OCI-LY7 (cell line): Measurements from ENCODE around the gene HSPA12A. TPM values are rescaled to one million over a fixed set of nuclear protein-coding genes. Genes with fewer than 3 reads are reported as not detected.

ENCODE experiments used
- BruUV-seq: library from RNA; stranded (reverse); fragments of 400-500 nt; replicated peaks from 2 replicates; lab custom pipeline; 2021; lab: Mats Ljungman, UMichigan
- CTCF ChIA-PET: fragments of 300-600 bp; sonication (Branson Sonifier 250); formaldehyde crosslinking; loops from one replicate; lab custom pipeline; 2022; ENCODE audit warnings: antibody characterized with exemption; ENCODE audit not compliant: unreplicated experiment; lab: Charles Lee
- POLR2A ChIA-PET: fragments of 300-600 bp; sonication (Branson Sonifier 250); formaldehyde crosslinking; loops from one replicate; lab custom pipeline; 2022; ENCODE audit warnings: antibody characterized with exemption; lab: Charles Lee
- DNase-seq: peaks from one replicate; pipeline ENCODE4 v3.0.0-alpha.2; 2015; ENCODE audit warnings: low spot score
- H2AFZ ChIP-seq: fragments of 200-600 bp; sonication (generic), shearing (Covaris generic); 2 replicates; pipeline ENCODE4 v1.6.1; 2014; ENCODE audit warnings: mild to moderate bottlenecking, antibody characterized with exemption, low read length, moderate library complexity
- H3K27ac ChIP-seq: fragments of 200-600 bp; sonication (generic); 2 replicates; pipeline ENCODE4 v1.5.1; 2014; ENCODE audit warnings: mixed run types, low read depth, mild to moderate bottlenecking, moderate library complexity, low read length, inconsistent platforms; ENCODE audit not compliant: poor library complexity, severe bottlenecking
- H3K36me3 ChIP-seq: fragments of 200-600 bp; sonication (generic); 2 replicates; pipeline ENCODE4 v1.6.1; 2014; ENCODE audit warnings: mild to moderate bottlenecking, antibody characterized with exemption, low read length, moderate library complexity, mixed read lengths; ENCODE audit not compliant: insufficient read depth
- H3K4me1 ChIP-seq: fragments of 200-600 bp; sonication (generic); 2 replicates; pipeline ENCODE4 v1.5.1; 2014; ENCODE audit warnings: mild to moderate bottlenecking, low read length; ENCODE audit not compliant: insufficient read depth, poor library complexity, severe bottlenecking
- H3K4me2 ChIP-seq: fragments of 200-600 bp; sonication (generic); 2 replicates; pipeline ENCODE4 v1.6.1; 2014; ENCODE audit warnings: mild to moderate bottlenecking, low read length
- H3K4me3 ChIP-seq: fragments of 200-600 bp; sonication (generic); 2 replicates; pipeline ENCODE4 v1.5.1; 2014; ENCODE audit warnings: mild to moderate bottlenecking, low read depth, low read length; ENCODE audit not compliant: poor library complexity, severe bottlenecking
- H3K79me2 ChIP-seq: fragments of 200-600 bp; sonication (generic); 2 replicates; pipeline ENCODE4 v1.6.1; 2016; ENCODE audit warnings: low read depth, mild to moderate bottlenecking, low read length, moderate library complexity, mixed read lengths; ENCODE audit not compliant: insufficient read depth
- H3K9me2 ChIP-seq: fragments of 200-600 bp; sonication (generic); 2 replicates; pipeline ENCODE4 v1.6.1; 2016; ENCODE audit warnings: mild to moderate bottlenecking, low read length, mixed read lengths; ENCODE audit not compliant: insufficient read depth
- H3K9me3 ChIP-seq: fragments of 200-600 bp; sonication (generic); 2 replicates; pipeline ENCODE4 v1.6.1; 2014; ENCODE audit warnings: mild to moderate bottlenecking, mixed run types, low read length, mixed read lengths
- H4K20me1 ChIP-seq: fragments of 200-600 bp; sonication (generic); 2 replicates; pipeline ENCODE4 v1.6.1; 2014; ENCODE audit warnings: mild to moderate bottlenecking, antibody characterized with exemption, low read length, moderate library complexity, mixed read lengths; ENCODE audit not compliant: insufficient read depth
- EZH2phosphoT487 ChIP-seq: fragments of 200-600 bp; sonication (generic); IDR thresholded peaks from 2 replicates; pipeline ENCODE4 v1.6.1; 2018; ENCODE audit warnings: low read depth, borderline replicate concordance, mild to moderate bottlenecking, mixed run types, antibody characterized with exemption, low read length, moderate library complexity, mixed read lengths
- intact Hi-C: fragments of 100-400 bp; cut with micrococcal nuclease; formaldehyde crosslinking; loops from one replicate; pipeline ENCODE4 v1.10.0; 2022; ENCODE audit not compliant: unreplicated experiment
- total RNA-seq, 2 experiments: library from RNA; depleted of rRNA in 1 of 2; stranded (reverse); fragments of >200 nt in 1 of 2; shearing (Covaris generic) in 1 of 2; gene quantifications; 2 replicates each; pipeline ENCODE4 v1.2.3, GENCODE V29; 2014 to 2022
- TF ChIP-seq, protein P1 (sequence below): fragments of 200-600 bp; sonication (generic); conservative IDR thresholded peaks from 2 replicates; pipeline ENCODE4 v1.5.1; 2014; ENCODE audit warnings: mild to moderate bottlenecking, antibody characterized with exemption, low read length, moderate library complexity, mixed read lengths

HSPA12A gene
- total RNA-seq, 2 experiments from 2014 or later, result 3.7 TPM; not detected in 1

DNA sequence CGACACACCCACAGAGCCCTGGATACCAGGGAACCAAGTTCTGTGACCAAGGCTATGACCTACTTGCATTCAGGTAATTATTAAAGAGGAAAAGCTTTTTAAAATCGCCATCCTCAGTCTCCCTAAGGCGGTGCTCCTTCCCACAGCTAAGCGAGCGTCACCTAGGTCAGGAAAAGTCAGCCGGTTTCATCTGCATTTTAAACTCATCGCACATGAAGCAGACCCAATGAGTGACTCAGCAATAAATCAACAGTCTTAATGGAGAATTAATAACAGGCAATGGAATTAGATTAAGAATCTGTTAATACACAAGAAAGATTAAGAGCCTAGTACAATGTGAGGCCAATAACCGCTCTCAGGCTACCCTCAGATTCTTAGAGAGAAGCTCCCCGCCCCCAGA is 59.2 kb downstream of the HSPA12A start:
- Histone ChIP-seq H3K9me3 (no peaks in the 10 kb centered on the region), H3K4me3 (no peak overlapping the region), H4K20me1 (no peaks in the 10 kb centered on the region), H3K4me1 (no peaks in the 10 kb centered on the region), H3K79me2 (no peaks in the 10 kb centered on the region), H3K36me3 (no peaks in the 10 kb centered on the region), H2AFZ (no peak overlapping the region), H3K9me2 (no peaks in the 10 kb centered on the region), H3K4me2 (no peak overlapping the region), H3K27ac (no peak overlapping the region)
- BruUV-seq, result no TSS peak
- DNase-seq, result no peak
- POLR2A ChIA-PET, result no interaction called here
- CTCF ChIA-PET, result no interaction called here
- intact Hi-C loops, result no loop called here
- TF ChIP-seq, protein P1, sequence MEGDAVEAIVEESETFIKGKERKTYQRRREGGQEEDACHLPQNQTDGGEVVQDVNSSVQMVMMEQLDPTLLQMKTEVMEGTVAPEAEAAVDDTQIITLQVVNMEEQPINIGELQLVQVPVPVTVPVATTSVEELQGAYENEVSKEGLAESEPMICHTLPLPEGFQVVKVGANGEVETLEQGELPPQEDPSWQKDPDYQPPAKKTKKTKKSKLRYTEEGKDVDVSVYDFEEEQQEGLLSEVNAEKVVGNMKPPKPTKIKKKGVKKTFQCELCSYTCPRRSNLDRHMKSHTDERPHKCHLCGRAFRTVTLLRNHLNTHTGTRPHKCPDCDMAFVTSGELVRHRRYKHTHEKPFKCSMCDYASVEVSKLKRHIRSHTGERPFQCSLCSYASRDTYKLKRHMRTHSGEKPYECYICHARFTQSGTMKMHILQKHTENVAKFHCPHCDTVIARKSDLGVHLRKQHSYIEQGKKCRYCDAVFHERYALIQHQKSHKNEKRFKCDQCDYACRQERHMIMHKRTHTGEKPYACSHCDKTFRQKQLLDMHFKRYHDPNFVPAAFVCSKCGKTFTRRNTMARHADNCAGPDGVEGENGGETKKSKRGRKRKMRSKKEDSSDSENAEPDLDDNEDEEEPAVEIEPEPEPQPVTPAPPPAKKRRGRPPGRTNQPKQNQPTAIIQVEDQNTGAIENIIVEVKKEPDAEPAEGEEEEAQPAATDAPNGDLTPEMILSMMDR, result no peak
- TF ChIP-seq EZH2phosphoT487, result no peak

- ChIA-PET CTCF (no interaction called here), POLR2A (no interaction called here)
- intact Hi-C loops, result no loop called here
- no peak for TF ChIP-seq EZH2phosphoT487
- TF ChIP-seq, protein P1, result no peak
- no peak overlapping the region for H3K4me2 ChIP-seq
- H3K9me3 ChIP-seq, result no peaks in the 10 kb centered on the region
- no peak overlapping the region for H3K27ac ChIP-seq
- H4K20me1 ChIP-seq, result no peaks in the 10 kb centered on the region
- no TSS peak for BruUV-seq
- no peaks in the 10 kb centered on the region for H3K9me2 ChIP-seq
- no peak for DNase-seq
- no peaks in the 10 kb centered on the region for H3K36me3 ChIP-seq
- H3K4me1 ChIP-seq, result no peaks in the 10 kb centered on the region
- H3K4me3 ChIP-seq, result no peak overlapping the region
- no peak overlapping the region for H2AFZ ChIP-seq
- no peaks in the 10 kb centered on the region for H3K79me2 ChIP-seq
Observed at GRCh38 chr10:116679351-116679750, 63.0 kb downstream of the HSPA12A start.

GRCh38 chr10:116676633-116677032 is 65.7 kb downstream of the HSPA12A start:
- Histone ChIP-seq H2AFZ (no peak overlapping the region), H3K36me3 (no peaks in the 10 kb centered on the region), H3K79me2 (no peaks in the 10 kb centered on the region), H4K20me1 (no peaks in the 10 kb centered on the region), H3K4me3 (no peak overlapping the region), H3K4me2 (no peak overlapping the region), H3K9me2 (no peaks in the 10 kb centered on the region), H3K9me3 (no peaks in the 10 kb centered on the region), H3K27ac (no peak overlapping the region), H3K4me1 (no peaks in the 10 kb centered on the region)
- ChIA-PET POLR2A (no interaction called here), CTCF (no interaction called here)
- intact Hi-C loops, result no loop called here
- no TSS peak for BruUV-seq
- DNase-seq, result no peak
- TF ChIP-seq, protein P1, result no peak
- no peak for TF ChIP-seq EZH2phosphoT487
